ENCODE measurements around the gene FGFBP2.

The FGFBP2 gene

GRCh38 chr4:15963001-15963451 is at the start of gene FGFBP2:
TSS of gene FGFBP2 (minus strand) at chr4:15963175. CDS start at chr4:15963129, 46 bp downstream.
- DNase-seq (ENCODE audit: low read depth in 2 of 2): peak; percentile 46 to 61

- DNase-seq (ENCODE audit: low read depth in 2 of 2): no peak
These were observed 48.2 kb upstream of the FGFBP2 start for GRCh38 chr4:16011173-16011572.

GRCh38 chr4:16009153-16009552 is 46.2 kb upstream of the FGFBP2 start:
- DNase-seq (ENCODE audit: low read depth in 2 of 2): no peak

GRCh38 chr4:16007471-16008095 is 44.6 kb upstream of the FGFBP2 start:
- no peak for DNase-seq (ENCODE audit: low read depth in 2 of 2)

GRCh38 chr4:16006771-16007446 is 43.9 kb upstream of the FGFBP2 start:
- no peak for DNase-seq (ENCODE audit: low read depth in 2 of 2)

- DNase-seq (ENCODE audit: low read depth in 2 of 2): no peak
These were observed 42.7 kb upstream of the FGFBP2 start for GRCh38 chr4:16005676-16006075.

GRCh38 chr4:16001484-16001858 is 38.5 kb upstream of the FGFBP2 start:
- peak; percentile 12 for DNase-seq (ENCODE audit: low read depth in 2 of 2)

- DNase-seq (ENCODE audit: low read depth in 2 of 2): no peak
These were observed 37.9 kb upstream of the FGFBP2 start for GRCh38 chr4:16000708-16001483.

- no peak for DNase-seq (ENCODE audit: low read depth in 2 of 2)
These were observed 33.8 kb upstream of the FGFBP2 start for GRCh38 chr4:15996773-15997172.

- DNase-seq (ENCODE audit: low read depth in 2 of 2): no peak
These were observed 32.9 kb upstream of the FGFBP2 start for GRCh38 chr4:15995826-15996225.

- no peak for DNase-seq (ENCODE audit: low read depth in 2 of 2)
These were observed 29.2 kb upstream of the FGFBP2 start for GRCh38 chr4:15992167-15992485.

- no peak for DNase-seq (ENCODE audit: low read depth in 2 of 2)
These were observed 27.8 kb upstream of the FGFBP2 start for GRCh38 chr4:15990570-15991285.

- no peak for DNase-seq (ENCODE audit: low read depth in 2 of 2)
These were observed 26.4 kb upstream of the FGFBP2 start for GRCh38 chr4:15989424-15989823.

GRCh38 chr4:15988222-15988621 is 25.2 kb upstream of the FGFBP2 start:
- no peak for DNase-seq (ENCODE audit: low read depth in 2 of 2)

GRCh38 chr4:15986907-15987306 is 23.9 kb upstream of the FGFBP2 start:
- no peak for DNase-seq (ENCODE audit: low read depth in 2 of 2)

- no peak for DNase-seq (ENCODE audit: low read depth in 2 of 2)
These were observed 20.6 kb upstream of the FGFBP2 start for GRCh38 chr4:15983610-15984009.

GRCh38 chr4:15982842-15983524 is 20.0 kb upstream of the FGFBP2 start:
- no peak for DNase-seq (ENCODE audit: low read depth in 2 of 2)

GRCh38 chr4:15976456-15977447 is 13.8 kb upstream of the FGFBP2 start:
- no peak for DNase-seq (ENCODE audit: low read depth in 2 of 2)

- no peak for DNase-seq (ENCODE audit: low read depth in 2 of 2)
These were observed 8.3 kb upstream of the FGFBP2 start for GRCh38 chr4:15971068-15971801.

Measured in stimulated activated CD8-positive, alpha-beta memory T cell treated with anti-CD3 and anti-CD28 coated beads, Interleukin-7, amount 100 ng/mL, for 4 hours (primary cell).